DOHH2 (cell line): ENCODE data around the gene BPIFB2.
"Not testable (repeated sequence)": the region's sequence is repeated elsewhere in the genome, so short reads cannot be mapped to it uniquely, and the experiment has no call there.

Experiments
- H3F3A ChIP-seq: fragments of 200-600 bp; sonication (generic), shearing (Covaris generic); 2 replicates; pipeline ENCODE4 v1.6.0; 2016; ENCODE audit warnings: antibody characterized with exemption, mild to moderate bottlenecking; ENCODE audit not compliant: control insufficient read depth, insufficient read depth
- H3K27ac ChIP-seq: fragments of 200-600 bp; sonication (generic); 2 replicates; pipeline ENCODE4 v1.5.1; 2014; ENCODE audit warnings: low read depth, mild to moderate bottlenecking, low read length, moderate library complexity
- H3K27me3 ChIP-seq: fragments of 200-600 bp; sonication (generic); 2 replicates; pipeline ENCODE4 v1.6.1; 2014; ENCODE audit warnings: mild to moderate bottlenecking, low read length, mixed read lengths; ENCODE audit not compliant: control insufficient read depth
- H3K36me3 ChIP-seq: fragments of 200-600 bp; sonication (generic); 2 replicates; pipeline ENCODE4 v1.6.1; 2014; ENCODE audit warnings: mild to moderate bottlenecking, low read length, moderate library complexity, mixed read lengths; ENCODE audit not compliant: control insufficient read depth
- H3K4me1 ChIP-seq: fragments of 200-600 bp; sonication (generic); 2 replicates; pipeline ENCODE4 v1.6.1; 2014; ENCODE audit warnings: mild to moderate bottlenecking, low read length, mixed read lengths; ENCODE audit not compliant: control insufficient read depth
- H3K4me2 ChIP-seq: fragments of 200-600 bp; sonication (generic); 2 replicates; pipeline ENCODE4 v1.6.0; 2014; ENCODE audit warnings: mild to moderate bottlenecking, low read length, moderate library complexity
- H3K4me3 ChIP-seq: fragments of 200-600 bp; sonication (generic); 2 replicates; pipeline ENCODE4 v1.5.1; 2014; ENCODE audit warnings: mild to moderate bottlenecking, low read length, mixed read lengths
- H3K79me2 ChIP-seq: fragments of 200-600 bp; sonication (generic); 2 replicates; pipeline ENCODE4 v1.6.1; 2014; ENCODE audit warnings: mild to moderate bottlenecking, low read length, mixed read lengths; ENCODE audit not compliant: control insufficient read depth
- H3K9me2 ChIP-seq: fragments of 200-600 bp; sonication (generic); replicated peaks from 2 replicates; pipeline ENCODE4 v1.6.1; 2014; ENCODE audit warnings: mild to moderate bottlenecking, low read length, mixed read lengths; ENCODE audit not compliant: control insufficient read depth
- H3K9me3 ChIP-seq: fragments of 200-600 bp; sonication (generic); 2 replicates; pipeline ENCODE4 v1.6.1; 2014; ENCODE audit warnings: antibody characterized with exemption, low read length, mixed read lengths; ENCODE audit not compliant: control insufficient read depth, insufficient read depth
- H4K20me1 ChIP-seq: fragments of 200-600 bp; sonication (generic); 2 replicates; pipeline ENCODE4 v1.6.0; 2014; ENCODE audit warnings: low read depth, mild to moderate bottlenecking, antibody characterized with exemption, low read length, moderate library complexity; ENCODE audit not compliant: control insufficient read depth, insufficient read depth
- CTCF ChIP-seq: fragments of 200-600 bp; sonication (generic); IDR thresholded peaks from one replicate; pipeline ENCODE4 v1.5.1; 2014; ENCODE audit warnings: antibody characterized with exemption, mild to moderate bottlenecking, low read depth, low read length; ENCODE audit not compliant: poor library complexity, severe bottlenecking
- EZH2phosphoT487 ChIP-seq: fragments of 200-600 bp; sonication (generic); IDR thresholded peaks from 2 replicates; pipeline ENCODE4 v1.6.1; 2017; ENCODE audit warnings: borderline replicate concordance, mild to moderate bottlenecking, antibody characterized with exemption, low read length, moderate library complexity, mixed read lengths

BPIFB2 gene

DNA sequence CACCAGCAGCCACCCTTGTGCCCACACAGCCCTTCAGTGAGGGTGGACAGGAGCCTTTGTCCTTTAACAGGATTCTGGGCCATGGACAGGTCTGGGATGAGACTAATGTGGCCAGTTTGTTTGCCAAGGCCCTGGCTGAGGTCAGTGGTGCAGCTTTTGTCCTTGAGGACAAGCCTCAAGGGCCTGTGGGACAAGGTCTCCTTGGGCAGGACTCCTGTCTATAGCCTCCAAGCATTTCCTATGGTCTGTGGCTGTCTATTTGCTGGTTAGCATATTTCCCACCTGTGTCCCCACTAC, 47.3 kb upstream of the BPIFB2 start:
- Histone ChIP-seq H3K79me2 (no peaks in the 10 kb centered on the region), H3K27ac (no peak overlapping the region), H3K4me2 (no peak overlapping the region), H3K9me3 (no peaks in the 10 kb centered on the region), H3K9me2 (no peaks in the 10 kb centered on the region), H3K4me3 (no peak overlapping the region), H4K20me1 (no peaks in the 10 kb centered on the region), H3F3A (no peaks in the 10 kb centered on the region), H3K27me3 (no peaks in the 10 kb centered on the region), H3K4me1 (no peaks in the 10 kb centered on the region), H3K36me3 (no peaks in the 10 kb centered on the region)
- TF ChIP-seq CTCF (no peak), EZH2phosphoT487 (no peak)

DNA sequence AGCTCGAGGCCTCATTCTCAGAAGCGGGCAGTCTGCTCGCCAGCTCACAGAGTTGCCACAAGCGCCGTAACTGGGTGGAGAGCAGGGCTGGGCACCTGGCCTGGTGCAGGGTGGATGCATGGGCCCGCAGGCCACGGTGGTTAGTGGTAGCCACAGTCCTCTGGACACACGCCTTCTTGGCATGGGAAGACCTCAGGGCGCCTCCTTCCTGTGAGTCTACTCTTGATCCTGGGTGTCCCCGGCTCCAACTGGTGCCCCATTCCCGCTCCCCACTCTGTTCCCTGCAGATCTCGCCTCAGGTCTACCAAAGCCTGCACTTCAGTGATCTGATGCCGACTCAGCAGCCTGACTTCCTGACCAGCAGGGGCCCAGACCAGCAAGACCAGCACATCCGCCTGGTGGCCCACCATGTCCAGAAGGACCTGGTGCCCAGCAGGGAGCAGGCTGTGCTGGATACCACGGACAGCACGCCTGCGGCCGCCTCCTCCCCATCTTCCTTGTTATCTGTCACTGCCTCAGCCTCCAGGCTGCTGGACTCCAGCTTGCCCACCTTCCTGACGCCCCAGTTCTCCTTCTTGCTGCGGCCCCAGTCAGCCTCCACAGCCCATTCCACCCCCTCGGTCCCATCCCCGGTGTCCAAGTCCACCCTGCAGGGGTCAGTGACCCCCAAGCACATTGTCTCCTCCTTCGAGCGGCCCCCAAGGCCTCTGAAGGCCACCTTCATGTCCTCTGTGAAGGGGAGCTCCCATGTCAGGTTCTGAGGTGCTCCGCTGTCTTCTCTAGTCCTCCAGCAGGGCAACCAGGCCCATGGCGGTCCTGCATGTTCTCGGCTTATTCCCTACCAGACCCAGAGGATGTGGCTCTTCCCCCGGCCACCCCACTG, 46.4 kb upstream of the BPIFB2 start:
- no peaks in the 10 kb centered on the region for H3K9me3 ChIP-seq
- no peaks in the 10 kb centered on the region for H3K4me1 ChIP-seq
- H3F3A ChIP-seq = no peaks in the 10 kb centered on the region
- no peaks in the 10 kb centered on the region for H3K36me3 ChIP-seq
- TF ChIP-seq CTCF (no peak), EZH2phosphoT487 (no peak)
- no peaks in the 10 kb centered on the region for H3K9me2 ChIP-seq
- H3K4me2 ChIP-seq = no peak overlapping the region
- H3K79me2 ChIP-seq = no peaks in the 10 kb centered on the region
- no peaks in the 10 kb centered on the region for H3K27me3 ChIP-seq
- H3K4me3 ChIP-seq = no peak overlapping the region
- H3K27ac ChIP-seq = no peak overlapping the region
- H4K20me1 ChIP-seq = no peaks in the 10 kb centered on the region

- no peak for TF ChIP-seq EZH2phosphoT487
- TF ChIP-seq CTCF = no peak
Observed at GRCh38 chr20:32962053-32962452, 45.5 kb upstream of the BPIFB2 start.

GRCh38 chr20:32962646-32963045, 44.9 kb upstream of the BPIFB2 start:
- H3K79me2 ChIP-seq, H3K27ac ChIP-seq, H3K4me3 ChIP-seq, H3K27me3 ChIP-seq, H4K20me1 ChIP-seq, H3K9me3 ChIP-seq, H3K9me2 ChIP-seq, H3K4me1 ChIP-seq, H3F3A ChIP-seq, H3K36me3 ChIP-seq, H3K4me2 ChIP-seq: not testable (repeated sequence)

More at GRCh38 chr20:32962053-32962452, 45.5 kb upstream of the BPIFB2 start:
- no peaks in the 10 kb centered on the region for H4K20me1 ChIP-seq
- H3K27ac ChIP-seq = no peak overlapping the region
- no peak overlapping the region for H3K4me3 ChIP-seq
- no peaks in the 10 kb centered on the region for H3K79me2 ChIP-seq
- H3F3A ChIP-seq = no peaks in the 10 kb centered on the region
- H3K9me2 ChIP-seq = no peaks in the 10 kb centered on the region
- H3K9me3 ChIP-seq = no peaks in the 10 kb centered on the region
- no peaks in the 10 kb centered on the region for H3K27me3 ChIP-seq
- H3K4me1 ChIP-seq = no peaks in the 10 kb centered on the region
- H3K4me2 ChIP-seq = no peak overlapping the region
- no peaks in the 10 kb centered on the region for H3K36me3 ChIP-seq
